Stimulated activated effector memory CD8-positive, alpha-beta T cell treated with anti-CD3 and anti-CD28 coated beads, Interleukin-12 subunit alpha, Interleukin-12 subunit beta, amount 100 ng/mL, for 72 hours (primary cell): Measurements from ENCODE around the gene ATP12A.
A peak's percentile ranks its signal among the peaks of the same experiment; 100 is the strongest.
"Not testable (repeated sequence)": the region's sequence is repeated elsewhere in the genome, so short reads cannot be mapped to it uniquely, and the experiment has no call there.

Experiments used
- ATAC-seq: fragments of 150-1000 bp; cut with Tn5 transposase; 2 replicates; pipeline ENCODE4 v1.10.0; 2021
- DNase-seq, 2 donors: peaks; one replicate each; pipeline ENCODE4 v3.0.0; 2021 to 2022; ENCODE audit warnings: low spot score in 2 of 2
- H3K27ac Mint-ChIP-seq: one replicate; pipeline ENCODE4 v1.8.0; 2022; ENCODE audit warnings: mild to moderate bottlenecking, mixed read lengths
- H3K36me3 Mint-ChIP-seq: one replicate; pipeline ENCODE4 v1.8.0; 2022; ENCODE audit warnings: mild to moderate bottlenecking, mixed read lengths
- H3K4me1 Mint-ChIP-seq: one replicate; pipeline ENCODE4 v1.8.0; 2022; ENCODE audit warnings: mixed read lengths
- H3K4me3 Mint-ChIP-seq: one replicate; pipeline ENCODE4 v1.8.0; 2022; ENCODE audit warnings: mild to moderate bottlenecking, mixed read lengths
- H3K9me3 Mint-ChIP-seq: one replicate; pipeline ENCODE4 v1.8.0; 2022; ENCODE audit warnings: mixed read lengths

ATP12A gene

GRCh38 chr13:24725379-24725778, 45.2 kb downstream of the ATP12A start:
- Mint-ChIP-seq H3K27ac (no peak overlapping the region), H3K4me3 (no peak overlapping the region), H3K36me3 (no peaks in the 10 kb centered on the region), H3K4me1 (no peaks in the 10 kb centered on the region), H3K9me3 (no peaks in the 10 kb centered on the region)
- no peak for ATAC-seq
- DNase-seq = no peak

GRCh38 chr13:24727731-24728601, 47.8 kb downstream of the ATP12A start:
- Mint-ChIP-seq H3K36me3 (no peaks in the 10 kb centered on the region), H3K4me1 (no peaks in the 10 kb centered on the region), H3K27ac (no peak overlapping the region), H3K4me3 (no peak overlapping the region), H3K9me3 (peaks cover 5% of the 10 kb centered on the region)
- ATAC-seq = peak; percentile 95
- DNase-seq = peak; percentile 24 to 72

GRCh38 chr13:24730873-24731567, 50.8 kb downstream of the ATP12A start:
- H3K4me1 Mint-ChIP-seq, H3K4me3 Mint-ChIP-seq, H3K36me3 Mint-ChIP-seq, H3K9me3 Mint-ChIP-seq, H3K27ac Mint-ChIP-seq: not testable (repeated sequence)
- peak; percentile 78 for ATAC-seq
- peak in 1 of 2 donors; percentile 25 for DNase-seq

GRCh38 chr13:24734950-24735349, 54.7 kb downstream of the ATP12A start:
- DNase-seq = peak in 1 of 2 donors; percentile 40
- no peak for ATAC-seq
- H3K9me3 Mint-ChIP-seq = peaks cover 5% of the 10 kb centered on the region
- no peaks in the 10 kb centered on the region for H3K4me1 Mint-ChIP-seq
- H3K36me3 Mint-ChIP-seq = no peaks in the 10 kb centered on the region
- H3K27ac Mint-ChIP-seq = no peak overlapping the region
- H3K4me3 Mint-ChIP-seq = no peak overlapping the region

GRCh38 chr13:24737042-24737441, 56.8 kb downstream of the ATP12A start:
- H3K4me3 Mint-ChIP-seq = no peak overlapping the region
- DNase-seq (no peak), ATAC-seq (no peak)
- no peaks in the 10 kb centered on the region for H3K9me3 Mint-ChIP-seq
- no peaks in the 10 kb centered on the region for H3K36me3 Mint-ChIP-seq
- no peaks in the 10 kb centered on the region for H3K4me1 Mint-ChIP-seq
- H3K27ac Mint-ChIP-seq = no peak overlapping the region

GRCh38 chr13:24738366-24738847, 58.2 kb downstream of the ATP12A start:
- no peaks in the 10 kb centered on the region for H3K4me1 Mint-ChIP-seq
- H3K4me3 Mint-ChIP-seq = no peak overlapping the region
- no peaks in the 10 kb centered on the region for H3K9me3 Mint-ChIP-seq
- H3K27ac Mint-ChIP-seq = no peak overlapping the region
- ATAC-seq (no peak), DNase-seq (no peak)
- no peaks in the 10 kb centered on the region for H3K36me3 Mint-ChIP-seq

- ATAC-seq = no peak
- H3K4me1 Mint-ChIP-seq = no peaks in the 10 kb centered on the region
- H3K36me3 Mint-ChIP-seq = no peaks in the 10 kb centered on the region
- no peaks in the 10 kb centered on the region for H3K9me3 Mint-ChIP-seq
- no peak for DNase-seq
- no peak overlapping the region for H3K27ac Mint-ChIP-seq
- H3K4me3 Mint-ChIP-seq = no peak overlapping the region
Measured at GRCh38 chr13:24740014-24740890, 60.0 kb downstream of the ATP12A start.

GRCh38 chr13:24741016-24741662, 60.9 kb downstream of the ATP12A start:
- DNase-seq = no peak
- Mint-ChIP-seq H3K36me3 (no peaks in the 10 kb centered on the region), H3K4me3 (no peak overlapping the region), H3K9me3 (no peaks in the 10 kb centered on the region), H3K27ac (no peak overlapping the region), H3K4me1 (no peaks in the 10 kb centered on the region)
- ATAC-seq = no peak

GRCh38 chr13:24741791-24742190, 61.6 kb downstream of the ATP12A start:
- ATAC-seq (no peak), DNase-seq (no peak)
- Mint-ChIP-seq H3K4me1 (no peaks in the 10 kb centered on the region), H3K36me3 (no peaks in the 10 kb centered on the region), H3K4me3 (no peak overlapping the region), H3K9me3 (no peaks in the 10 kb centered on the region), H3K27ac (no peak overlapping the region)

GRCh38 chr13:24742294-24742693, 62.1 kb downstream of the ATP12A start:
- Mint-ChIP-seq H3K9me3 (no peaks in the 10 kb centered on the region), H3K27ac (no peak overlapping the region), H3K4me1 (peaks cover 4% of the 10 kb centered on the region), H3K36me3 (no peaks in the 10 kb centered on the region), H3K4me3 (no peak overlapping the region)
- DNase-seq (no peak), ATAC-seq (no peak)

- no peak for DNase-seq
- Mint-ChIP-seq H3K9me3 (no peaks in the 10 kb centered on the region), H3K4me1 (peaks cover 8% of the 10 kb centered on the region), H3K4me3 (no peak overlapping the region), H3K27ac (no peak overlapping the region), H3K36me3 (no peaks in the 10 kb centered on the region)
- ATAC-seq = no peak
Measured at GRCh38 chr13:24742977-24743376, 62.8 kb downstream of the ATP12A start.

- H3K4me1 Mint-ChIP-seq = peaks cover 8% of the 10 kb centered on the region
- no peak for DNase-seq
- no peaks in the 10 kb centered on the region for H3K36me3 Mint-ChIP-seq
- H3K9me3 Mint-ChIP-seq = no peaks in the 10 kb centered on the region
- no peak overlapping the region for H3K4me3 Mint-ChIP-seq
- H3K27ac Mint-ChIP-seq = no peak overlapping the region
- ATAC-seq = no peak
Measured at GRCh38 chr13:24744247-24744646, 64.0 kb downstream of the ATP12A start.

GRCh38 chr13:24745516-24745860, 65.3 kb downstream of the ATP12A start:
- no peaks in the 10 kb centered on the region for H3K36me3 Mint-ChIP-seq
- ATAC-seq (no peak), DNase-seq (no peak)
- H3K4me3 Mint-ChIP-seq = no peak overlapping the region
- H3K4me1 Mint-ChIP-seq = peaks cover 8% of the 10 kb centered on the region
- H3K9me3 Mint-ChIP-seq = no peaks in the 10 kb centered on the region
- no peak overlapping the region for H3K27ac Mint-ChIP-seq

- no peaks in the 10 kb centered on the region for H3K9me3 Mint-ChIP-seq
- DNase-seq = no peak
Measured at GRCh38 chr13:24745861-24746617, 65.8 kb downstream of the ATP12A start.

More at GRCh38 chr13:24745861-24746617, 65.8 kb downstream of the ATP12A start:
- H3K27ac Mint-ChIP-seq = no peak overlapping the region
- peak overlapping the region; percentile 62 for H3K4me3 Mint-ChIP-seq
- peaks cover 8% of the 10 kb centered on the region for H3K4me1 Mint-ChIP-seq
- peak; percentile 25 for ATAC-seq
- no peaks in the 10 kb centered on the region for H3K36me3 Mint-ChIP-seq
